Left lung (tissue), 10 donors: ENCODE measurements around the gene CNMD. TPM values are rescaled to one million over a fixed set of nuclear protein-coding genes. Genes with fewer than 3 reads are reported as not detected.

Source experiments
- ATAC-seq: fragments of 200-7000 bp; cut with Tn5 transposase; one replicate; pipeline ENCODE4 v1.9.1; 2020; ENCODE audit warnings: moderate library complexity
- DNase-seq, 4 donors: peaks; one replicate each; pipeline ENCODE4 v3.0.0-alpha.2; 2013 to 2020
- H3K27ac ChIP-seq, 2 donors: fragments of 200-600 bp; sonication (generic) in 1 of 2; one replicate each; pipeline versions ENCODE4 v1.5.0 to v1.8.0; 2020 to 2021
- H3K27me3 ChIP-seq, 2 donors: fragments of 200-600 bp; sonication (generic) in 1 of 2; one replicate each; pipeline versions ENCODE4 v1.5.0 to v1.8.0; 2020 to 2021
- H3K36me3 ChIP-seq, 2 donors: fragments of 200-600 bp; sonication (generic) in 1 of 2; one replicate each; pipeline versions ENCODE4 v1.5.0 to v1.8.0; 2020 to 2021
- H3K4me1 ChIP-seq, 2 donors: fragments of 200-600 bp; one replicate each; pipeline ENCODE4 v1.8.0; 2021
- H3K4me3 ChIP-seq, 2 donors: fragments of 200-600 bp; sonication (generic) in 1 of 2; one replicate each; pipeline versions ENCODE4 v1.5.0 to v1.8.0; 2020 to 2021; ENCODE audit warnings: mild to moderate bottlenecking in 1 of 2
- H3K9me3 ChIP-seq, 2 donors: fragments of 200-600 bp; sonication (generic) in 1 of 2; one replicate each; pipeline versions ENCODE4 v1.5.0 to v1.8.0; 2020 to 2021
- CTCF ChIP-seq, 2 donors: fragments of 200-600 bp; sonication (generic) in 1 of 2; IDR thresholded peaks; one replicate each; pipeline versions ENCODE4 v1.5.0 to v1.8.0; 2021; ENCODE audit warnings: antibody characterized with exemption in 2 of 2
- intact Hi-C, 2 donors: fragments of 100-400 bp; cut with DNase I; formaldehyde crosslinking; loops; one replicate each; pipeline versions ENCODE4 v1.11.2 to v1.14.2; 2022
- polyA plus RNA-seq, 6 donors: library from polyadenylated mRNA; unstranded; fragments of 120-200 nt; gene quantifications; one replicate each; pipeline ENCODE4 v1.2.1, GENCODE V29; 2013; ENCODE audit not compliant: insufficient read length in 6 of 6
- total RNA-seq, 2 donors: library from RNA; stranded (reverse); fragmentation: NEBNext Ultra II Directional; extraction: Animal tissue kit (Norgen Biotek cat#: 25700); gene quantifications; one replicate each; pipeline ENCODE4 v1.2.1, GENCODE V29; 2021
- donor health status: DM: no; HTN: yes; CAD: no.
- donor health status: DM: no; HTN: no; CAD: no.

Gene CNMD
- total and polyA plus RNA-seq, 8 donors, result 5.1 to 9.6 (median 7.2) TPM; not detected in 2

- intact Hi-C loops, result no loop called here
- Histone ChIP-seq H3K9me3 (no peaks in the 10 kb centered on the region), H3K4me1 (no peaks in the 10 kb centered on the region), H3K36me3 (peaks cover 3 to 73% of the 10 kb centered on the region in 2 donors), H3K27ac (no peak overlapping the region), H3K27me3 (no peaks in the 10 kb centered on the region), H3K4me3 (no peak overlapping the region)
- no peak for TF ChIP-seq CTCF (IDR thresholded peaks at IDR 0.05)
- DNase-seq (no peak), ATAC-seq (no peak)
These were observed 61.8 kb downstream of the CNMD start for GRCh38 chr13:52677823-52678222.

DNA sequence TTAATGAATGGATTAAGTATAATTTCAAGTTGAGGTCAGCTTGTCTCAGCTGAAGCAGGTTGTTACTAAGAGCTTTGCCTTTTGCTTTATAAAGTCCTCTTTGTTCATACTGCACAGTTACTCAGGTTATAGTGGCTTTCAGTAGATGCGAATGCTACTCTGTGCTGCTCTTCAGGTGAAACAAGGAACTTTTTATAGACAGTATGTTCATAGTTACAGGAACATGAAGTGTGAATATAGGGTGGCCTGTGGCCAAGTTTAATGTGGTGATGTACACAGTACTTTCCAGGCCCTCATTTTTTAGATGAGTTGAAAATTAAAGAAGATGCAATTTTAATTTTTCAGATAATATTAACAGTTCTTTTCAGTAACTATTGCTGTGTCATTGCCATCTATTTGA, 66.2 kb downstream of the CNMD start:
- Histone ChIP-seq H3K4me3 (no peak overlapping the region), H3K27ac (no peak overlapping the region), H3K36me3 (peaks cover 0 to 53% of the 10 kb centered on the region in 2 donors), H3K9me3 (no peaks in the 10 kb centered on the region), H3K27me3 (no peaks in the 10 kb centered on the region), H3K4me1 (no peaks in the 10 kb centered on the region)
- ATAC-seq (no peak), DNase-seq (no peak)
- intact Hi-C loops, result no loop called here
- no peak for TF ChIP-seq CTCF (IDR thresholded peaks at IDR 0.05)

DNA sequence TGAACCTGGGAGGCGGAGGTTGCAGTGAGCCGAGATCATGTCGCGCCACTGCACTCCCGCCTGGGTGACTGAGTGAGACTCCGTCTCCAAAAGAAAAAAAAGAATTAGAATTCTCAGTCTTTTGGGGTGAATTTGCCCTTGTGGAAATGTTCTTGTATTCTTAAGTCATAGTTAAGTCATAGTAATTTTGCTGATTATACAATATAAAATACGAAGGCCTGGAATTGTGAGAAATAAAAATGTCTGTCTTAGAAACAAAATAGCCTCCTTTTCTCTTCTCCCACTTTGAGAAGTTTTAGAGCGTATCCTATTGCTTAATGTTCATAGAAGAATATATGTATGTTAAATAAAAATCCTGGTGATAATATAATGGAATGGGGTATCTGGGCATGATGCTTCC, 68.9 kb downstream of the CNMD start:
- H3K4me1 ChIP-seq, result no peaks in the 10 kb centered on the region
- no peaks in the 10 kb centered on the region for H3K9me3 ChIP-seq
- peaks cover 0 to 53% of the 10 kb centered on the region in 2 donors for H3K36me3 ChIP-seq
- intact Hi-C loops, result no loop called here
- no peak overlapping the region for H3K27ac ChIP-seq
- DNase-seq (no peak), ATAC-seq (no peak)
- no peaks in the 10 kb centered on the region for H3K27me3 ChIP-seq
- TF ChIP-seq CTCF (IDR thresholded peaks at IDR 0.05), result no peak
- no peak overlapping the region for H3K4me3 ChIP-seq

GRCh38 chr13:52669677-52670076, 69.9 kb downstream of the CNMD start:
- Histone ChIP-seq H3K27me3 (no peaks in the 10 kb centered on the region), H3K36me3 (peaks cover 0 to 59% of the 10 kb centered on the region in 2 donors), H3K27ac (no peak overlapping the region), H3K4me1 (no peaks in the 10 kb centered on the region), H3K4me3 (no peak overlapping the region), H3K9me3 (no peaks in the 10 kb centered on the region)
- TF ChIP-seq CTCF (IDR thresholded peaks at IDR 0.05), result no peak
- intact Hi-C loops, result no loop called here
- DNase-seq (no peak), ATAC-seq (no peak)

DNA sequence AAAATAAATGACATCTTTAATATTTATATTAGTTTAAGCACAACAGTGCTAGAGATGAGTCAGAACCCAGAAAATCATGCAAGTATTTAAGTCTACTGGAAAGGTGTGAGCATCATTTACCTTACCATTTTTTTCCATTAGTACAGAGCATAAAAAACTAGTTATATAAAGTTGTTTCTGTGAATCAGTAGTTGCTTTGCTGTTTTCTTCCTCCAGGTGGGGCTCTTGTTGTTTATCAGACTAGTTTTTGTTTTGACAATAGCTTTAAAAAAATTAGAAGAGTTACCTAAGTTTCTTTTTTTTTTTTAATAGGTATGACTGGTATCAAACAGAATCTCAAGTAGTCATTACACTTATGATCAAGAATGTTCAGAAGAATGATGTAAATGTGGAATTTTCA, 74.3 kb downstream of the CNMD start:
- Histone ChIP-seq H3K9me3 (no peaks in the 10 kb centered on the region), H3K27ac (no peak overlapping the region), H3K36me3 (peaks cover 0 to 93% of the 10 kb centered on the region in 2 donors), H3K4me1 (no peaks in the 10 kb centered on the region), H3K4me3 (no peak overlapping the region), H3K27me3 (no peaks in the 10 kb centered on the region)
- ATAC-seq, result no peak
- no peak for DNase-seq
- peak; percentile 16 to 24 for TF ChIP-seq CTCF (IDR thresholded peaks at IDR 0.05)
- intact Hi-C loops, result no loop called here
